Endometrium (tissue), 2 donors: Measurements from ENCODE around the gene GNG7.
"Not testable (repeated sequence)": the region's sequence is repeated elsewhere in the genome, so short reads cannot be mapped to it uniquely, and the experiment has no call there.

Source experiments
- FAIRE-seq: peaks from 2 replicates; lab custom pipeline; 2012; peaks lifted over from hg19 to GRCh38; lab: Jason Lieb, UNC
- donor health status: control.
- donor health status: control.

GNG7 gene

GRCh38 chr19:2483484-2484151 lies 218.9 kb downstream of the GNG7 start:
- no peak for FAIRE-seq

GRCh38 chr19:2483084-2483483 lies 219.4 kb downstream of the GNG7 start:
- no peak for FAIRE-seq

- no peak for FAIRE-seq
These were observed 220.0 kb downstream of the GNG7 start for GRCh38 chr19:2482354-2483038.

- no peak for FAIRE-seq
These were observed 221.0 kb downstream of the GNG7 start for GRCh38 chr19:2481466-2481865.

- FAIRE-seq = no peak
These were observed 222.8 kb downstream of the GNG7 start for GRCh38 chr19:2479556-2480194.

GRCh38 chr19:2478756-2479555 lies 223.5 kb downstream of the GNG7 start:
- no peak for FAIRE-seq

GRCh38 chr19:2478278-2478755 lies 224.2 kb downstream of the GNG7 start:
- FAIRE-seq = no peak

GRCh38 chr19:2477732-2478191 lies 224.7 kb downstream of the GNG7 start:
- FAIRE-seq = no peak

- FAIRE-seq = no peak
These were observed 225.3 kb downstream of the GNG7 start for GRCh38 chr19:2477141-2477710.

- FAIRE-seq = no peak
These were observed 225.9 kb downstream of the GNG7 start for GRCh38 chr19:2476451-2477140.

- peak; percentile 86 for FAIRE-seq
These were observed 226.6 kb downstream of the GNG7 start, which contains the start of gene GADD45B for GRCh38 chr19:2475702-2476450. Gene GADD45B, plus strand, starts transcription at chr19:2476127. Its CDS starts 232 bp downstream, at chr19:2476359.

- no peak for FAIRE-seq
These were observed 227.3 kb downstream of the GNG7 start for GRCh38 chr19:2475018-2475701.

- no peak for FAIRE-seq
These were observed 228.1 kb downstream of the GNG7 start for GRCh38 chr19:2474232-2475017.

- not testable (repeated sequence) for FAIRE-seq
These were observed 232.6 kb downstream of the GNG7 start for GRCh38 chr19:2469915-2470200.

GRCh38 chr19:2469102-2469914 lies 233.2 kb downstream of the GNG7 start:
- FAIRE-seq = no peak

- FAIRE-seq = no peak
These were observed 233.9 kb downstream of the GNG7 start for GRCh38 chr19:2468596-2468995.

- FAIRE-seq = no peak
These were observed 238.1 kb downstream of the GNG7 start for GRCh38 chr19:2464389-2464788.

GRCh38 chr19:2463694-2464093 lies 238.8 kb downstream of the GNG7 start:
- FAIRE-seq = not testable (repeated sequence)
